IPS DF 6.9 (cell line): Measurements from ENCODE around the gene MUS81.

Experiments used
- DNase-seq: peaks from one replicate; pipeline ENCODE4 v3.0.0-alpha.2; 2013; ENCODE audit warnings: low read depth, low spot score
- H3K27ac ChIP-seq: one replicate; pipeline ENCODE4 v1.5.1; 2013; ENCODE audit warnings: low read length, control low read depth
- H3K27me3 ChIP-seq: 2 replicates; pipeline ENCODE4 v1.6.1; 2013; ENCODE audit warnings: mild to moderate bottlenecking, low read length; ENCODE audit not compliant: control insufficient read depth, insufficient read depth
- H3K36me3 ChIP-seq: 2 replicates; pipeline ENCODE4 v1.6.1; 2013; ENCODE audit warnings: low read length; ENCODE audit not compliant: control insufficient read depth, insufficient read depth
- H3K4me1 ChIP-seq: 2 replicates; pipeline ENCODE4 v1.6.1; 2013; ENCODE audit warnings: low read length; ENCODE audit not compliant: control insufficient read depth, insufficient read depth
- H3K4me3 ChIP-seq: 2 replicates; pipeline ENCODE4 v1.5.1; 2013; ENCODE audit warnings: mild to moderate bottlenecking, low read length
- H3K9me3 ChIP-seq: 2 replicates; pipeline ENCODE4 v1.6.1; 2013; ENCODE audit warnings: low read length, inconsistent platforms; ENCODE audit not compliant: control insufficient read depth, insufficient read depth
- WGBS: extraction: QIAGEN DNeasy Blood & Tissue Kit; methylation state at CpG from one replicate; pipeline ENCODE4 v1.1.7; 2013; ENCODE audit warnings: mixed read lengths, missing lambda C conversion rate; ENCODE audit not compliant: insufficient read length, insufficient coverage; 5-methylcytosine and 5-hydroxymethylcytosine counted together

The MUS81 gene

GRCh38 chr11:65896034-65896999 lies 36.1 kb downstream of the MUS81 start:
- Histone ChIP-seq H3K4me1 (peaks cover 5% of the 10 kb centered on the region; the same call in 1 of the 2 replicates), H3K36me3 (no peaks in the 10 kb centered on the region)
- WGBS = no CpG with 5 or more reads among the region's 14 CpGs

GRCh38 chr11:65897020-65897471 lies 36.8 kb downstream of the MUS81 start:
- peaks cover 11% of the 10 kb centered on the region; the same call in 1 of the 2 replicates for H3K27me3 ChIP-seq
- DNase-seq = no peak
- H3K4me1 ChIP-seq = peaks cover 4% of the 10 kb centered on the region; the same call in 1 of the 2 replicates
- H3K9me3 ChIP-seq = no peaks in the 10 kb centered on the region
- H3K36me3 ChIP-seq = no peaks in the 10 kb centered on the region
- no peak overlapping the region for H3K4me3 ChIP-seq
- no CpG with 5 or more reads among the region's 4 CpGs for WGBS
- no peak overlapping the region for H3K27ac ChIP-seq

More at GRCh38 chr11:65896034-65896999, 36.1 kb downstream of the MUS81 start:
- no peaks in the 10 kb centered on the region for H3K9me3 ChIP-seq
- DNase-seq = no peak
- peaks cover 7% of the 10 kb centered on the region; the same call in 1 of the 2 replicates for H3K27me3 ChIP-seq
- H3K4me3 ChIP-seq = no peak overlapping the region
- no peak overlapping the region for H3K27ac ChIP-seq

GRCh38 chr11:65898656-65899355 lies 38.6 kb downstream of the MUS81 start:
- no peaks in the 10 kb centered on the region for H3K4me1 ChIP-seq

GRCh38 chr11:65899356-65900124 lies 39.3 kb downstream of the MUS81 start:
- no peaks in the 10 kb centered on the region for H3K4me1 ChIP-seq

More at GRCh38 chr11:65898656-65899355, 38.6 kb downstream of the MUS81 start:
- Histone ChIP-seq H3K36me3 (no peaks in the 10 kb centered on the region), H3K27ac (no peak overlapping the region), H3K9me3 (no peaks in the 10 kb centered on the region), H3K4me3 (peak overlapping the region; percentile 48; the same call in 1 of the 2 replicates), H3K27me3 (peaks cover 13% of the 10 kb centered on the region; the same call in 1 of the 2 replicates)
- no peak for DNase-seq
- no CpG with 5 or more reads among the region's 28 CpGs for WGBS

GRCh38 chr11:65900125-65900898 lies 40.1 kb downstream of the MUS81 start, which contains the start of gene FOSL1:
TSS of gene FOSL1 (minus strand) at chr11:65900388. CDS start at chr11:65900339, 49 bp downstream.
- DNase-seq = no peak
- Histone ChIP-seq H3K27me3 (peaks cover 13% of the 10 kb centered on the region; the same call in 1 of the 2 replicates), H3K36me3 (no peaks in the 10 kb centered on the region), H3K9me3 (no peaks in the 10 kb centered on the region), H3K4me3 (peak within 1 kb of the TSS; percentile 48; the same call in 1 of the 2 replicates), H3K27ac (no peak within 1 kb of the TSS), H3K4me1 (no peaks in the 10 kb centered on the region)
- WGBS = no CpG with 5 or more reads among the region's 80 CpGs

More at GRCh38 chr11:65899356-65900124, 39.3 kb downstream of the MUS81 start:
- WGBS = no CpG with 5 or more reads among the region's 78 CpGs
- no peaks in the 10 kb centered on the region for H3K9me3 ChIP-seq
- peak overlapping the region; percentile 48; the same call in 1 of the 2 replicates for H3K4me3 ChIP-seq
- no peak for DNase-seq
- H3K27ac ChIP-seq = no peak overlapping the region
- no peaks in the 10 kb centered on the region for H3K36me3 ChIP-seq
- H3K27me3 ChIP-seq = peaks cover 13% of the 10 kb centered on the region; the same call in 1 of the 2 replicates

GRCh38 chr11:65900899-65901180 lies 40.6 kb downstream of the MUS81 start:
- Histone ChIP-seq H3K27me3 (peaks cover 13% of the 10 kb centered on the region; the same call in 1 of the 2 replicates), H3K4me1 (no peaks in the 10 kb centered on the region), H3K27ac (no peak overlapping the region), H3K9me3 (no peaks in the 10 kb centered on the region), H3K4me3 (no peak overlapping the region), H3K36me3 (no peaks in the 10 kb centered on the region)
- WGBS = no CpG with 5 or more reads among the region's 11 CpGs
- DNase-seq = no peak

GRCh38 chr11:65903068-65903481 lies 42.8 kb downstream of the MUS81 start:
- H3K27ac ChIP-seq = no peak overlapping the region
- no peak overlapping the region for H3K4me3 ChIP-seq
- H3K27me3 ChIP-seq = peaks cover 13% of the 10 kb centered on the region; the same call in 1 of the 2 replicates
- no peaks in the 10 kb centered on the region for H3K9me3 ChIP-seq
- no peaks in the 10 kb centered on the region for H3K36me3 ChIP-seq
- DNase-seq = no peak
- no peaks in the 10 kb centered on the region for H3K4me1 ChIP-seq
- WGBS = no CpG with 5 or more reads among the region's 5 CpGs

GRCh38 chr11:65903715-65904114 lies 43.5 kb downstream of the MUS81 start:
- Histone ChIP-seq H3K27me3 (peaks cover 13% of the 10 kb centered on the region; the same call in 1 of the 2 replicates), H3K27ac (no peak overlapping the region), H3K4me1 (no peaks in the 10 kb centered on the region)

GRCh38 chr11:65906602-65907001 lies 46.4 kb downstream of the MUS81 start:
- no CpG with 5 or more reads among the region's 5 CpGs for WGBS
- no peaks in the 10 kb centered on the region for H3K9me3 ChIP-seq
- peaks cover 5% of the 10 kb centered on the region; the same call in 1 of the 2 replicates for H3K27me3 ChIP-seq
- DNase-seq = no peak
- no peak overlapping the region for H3K4me3 ChIP-seq
- no peak overlapping the region for H3K27ac ChIP-seq
- H3K4me1 ChIP-seq = peaks cover 1% of the 10 kb centered on the region; the same call in 1 of the 2 replicates
- H3K36me3 ChIP-seq = no peaks in the 10 kb centered on the region

More at GRCh38 chr11:65903715-65904114, 43.5 kb downstream of the MUS81 start:
- no peak overlapping the region for H3K4me3 ChIP-seq
- DNase-seq = no peak
- no CpG with 5 or more reads among the region's 8 CpGs for WGBS
- H3K36me3 ChIP-seq = no peaks in the 10 kb centered on the region
- no peaks in the 10 kb centered on the region for H3K9me3 ChIP-seq
